ENCODE measurements around the gene SLC5A3. TPM values are rescaled to one million over a fixed set of nuclear protein-coding genes. Genes with fewer than 3 reads are reported as not detected.
A peak's percentile ranks its signal among the peaks of the same experiment; 100 is the strongest.

The SLC5A3 gene
- total RNA-seq, 2 experiments from 2014 or later, result 21.1 to 21.9 TPM

- POLR2A ChIA-PET, result interaction anchor here (0.7 to 0.9 kb wide), 2 partner anchors 52 to 185 kb away, joined by 3 read pairs; no protein-coding TSS in a partner anchor
- H3K36me3 Mint-ChIP-seq (ENCODE audit: low read depth), result no peaks in the 10 kb centered on the region
- no peak overlapping the region for H3K27ac Mint-ChIP-seq
- no peaks in the 10 kb centered on the region for H3K27me3 Mint-ChIP-seq
- H3K4me3 Mint-ChIP-seq, result no peak overlapping the region
- H3K9me3 Mint-ChIP-seq, result no peaks in the 10 kb centered on the region
- H3K4me1 Mint-ChIP-seq (ENCODE audit: low read depth), result peaks cover 10% of the 10 kb centered on the region
- TF ChIP-seq CTCF (IDR thresholded peaks at IDR 0.05), result no peak
- DNase-seq, result no peak
- ATAC-seq, result no peak
- CTCF ChIA-PET, result no interaction called here
- intact Hi-C loops (cut with micrococcal nuclease), result no loop called here
These were observed 25.5 kb upstream of the SLC5A3 start for GRCh38 chr21:34047835-34048234.

- intact Hi-C loops (cut with micrococcal nuclease), result no loop called here
- DNase-seq, result no peak
- ChIA-PET POLR2A (interaction anchor here (0.6 kb wide), 1 partner anchor 21 kb away, joined by 3 read pairs; the partner anchor contains the start of genes MRPS6 and SLC5A3), CTCF (no interaction called here)
- ATAC-seq, result no peak
- no peak for TF ChIP-seq CTCF (IDR thresholded peaks at IDR 0.05)
- Mint-ChIP-seq H3K27ac (no peak overlapping the region), H3K4me3 (no peak overlapping the region), H3K4me1 (ENCODE audit: low read depth) (no peaks in the 10 kb centered on the region), H3K9me3 (no peaks in the 10 kb centered on the region), H3K27me3 (no peaks in the 10 kb centered on the region), H3K36me3 (ENCODE audit: low read depth) (no peaks in the 10 kb centered on the region)
These were observed 21.2 kb upstream of the SLC5A3 start for GRCh38 chr21:34052171-34052570.

- H3K4me3 Mint-ChIP-seq, result no peak overlapping the region
- intact Hi-C loops (cut with micrococcal nuclease), result no loop called here
- ATAC-seq (no peak), DNase-seq (no peak)
- H3K36me3 Mint-ChIP-seq (ENCODE audit: low read depth), result no peaks in the 10 kb centered on the region
- no peaks in the 10 kb centered on the region for H3K9me3 Mint-ChIP-seq
- ChIA-PET CTCF (no interaction called here), POLR2A (no interaction called here)
- no peak overlapping the region for H3K27ac Mint-ChIP-seq
- H3K27me3 Mint-ChIP-seq, result no peaks in the 10 kb centered on the region
- TF ChIP-seq CTCF (IDR thresholded peaks at IDR 0.05), result no peak
- H3K4me1 Mint-ChIP-seq (ENCODE audit: low read depth), result no peaks in the 10 kb centered on the region
These were observed 19.1 kb upstream of the SLC5A3 start for GRCh38 chr21:34054259-34054658.

- DNase-seq (no peak), ATAC-seq (no peak)
- H3K27ac Mint-ChIP-seq, result no peak overlapping the region
- POLR2A ChIA-PET, result no interaction called here
- TF ChIP-seq CTCF (IDR thresholded peaks at IDR 0.05), result no peak
- H3K4me1 Mint-ChIP-seq (ENCODE audit: low read depth), result no peaks in the 10 kb centered on the region
- no peaks in the 10 kb centered on the region for H3K9me3 Mint-ChIP-seq
- H3K4me3 Mint-ChIP-seq, result no peak overlapping the region
- intact Hi-C loops (cut with micrococcal nuclease), result no loop called here
- H3K36me3 Mint-ChIP-seq (ENCODE audit: low read depth), result no peaks in the 10 kb centered on the region
- H3K27me3 Mint-ChIP-seq, result no peaks in the 10 kb centered on the region
- CTCF ChIA-PET, result interaction anchor here (0.7 to 3.2 kb wide), 3 partner anchors 36 to 186 kb away, joined by 3 to 13 read pairs (median 5); no protein-coding TSS in a partner anchor
These were observed 17.8 kb upstream of the SLC5A3 start for GRCh38 chr21:34055615-34056014.

GRCh38 chr21:34061983-34062382 lies 11.4 kb upstream of the SLC5A3 start:
- no peak overlapping the region for H3K4me3 Mint-ChIP-seq
- POLR2A ChIA-PET, result interaction anchor here (0.9 to 1.2 kb wide), 2 partner anchors 12 to 31 kb away, joined by 3 to 4 read pairs; partner anchors contain the start of genes MRPS6 and SLC5A3
- TF ChIP-seq CTCF (IDR thresholded peaks at IDR 0.05), result peak; percentile 3
- no peak overlapping the region for H3K27ac Mint-ChIP-seq
- CTCF ChIA-PET, result interaction anchor here (1.2 to 1.4 kb wide), 2 partner anchors 137 to 286 kb away, joined by 3 to 4 read pairs; no protein-coding TSS in a partner anchor
- peaks cover 3% of the 10 kb centered on the region for H3K9me3 Mint-ChIP-seq
- no peaks in the 10 kb centered on the region for H3K36me3 Mint-ChIP-seq (ENCODE audit: low read depth)
- H3K4me1 Mint-ChIP-seq (ENCODE audit: low read depth), result no peaks in the 10 kb centered on the region
- intact Hi-C loops (cut with micrococcal nuclease), result no loop called here
- peak; percentile 29 for DNase-seq
- ATAC-seq, result peak; percentile 66
- no peaks in the 10 kb centered on the region for H3K27me3 Mint-ChIP-seq

All from activated CD8-positive, alpha-beta T cell treated with anti-CD3 and anti-CD28 coated beads for 36 hours (primary cell).